Stomach (tissue), 9 donors: ENCODE measurements around the gene CDH22. TPM values are rescaled to one million over a fixed set of nuclear protein-coding genes. Genes with fewer than 3 reads are reported as not detected.
A peak's percentile ranks its signal among the peaks of the same experiment; 100 is the strongest.

ENCODE experiments used
- DNase-seq, 2 donors: peaks; one replicate each; pipeline versions ENCODE4 v3.0.0 to v3.0.0-alpha.2; 2013 to 2019
- H3K27ac ChIP-seq, 5 donors: fragments of 200-600 bp in 4 of 5; sonication (generic) in 4 of 5; one replicate each; pipeline ENCODE4 v1.5.1; 2013 to 2019; ENCODE audit warnings: mild to moderate bottlenecking in 1 of 5, moderate library complexity in 1 of 5
- H3K27me3 ChIP-seq, 3 donors: fragments of 200-600 bp; sonication (generic); one replicate each; pipeline ENCODE4 v1.5.1; 2017 to 2019; ENCODE audit warnings: mixed run types in 1 of 3
- H3K36me3 ChIP-seq, 4 donors: fragments of 200-600 bp; sonication (generic); 1 replicate in 3 of 4; 2 replicates in 1 of 4; pipeline ENCODE4 v1.5.1; 2016 to 2019
- H3K4me1 ChIP-seq, 4 donors: fragments of 200-600 bp; sonication (generic); one replicate each; pipeline ENCODE4 v1.5.1; 2016 to 2019
- H3K4me3 ChIP-seq, 4 donors: fragments of 200-600 bp; sonication (generic) in 3 of 4; one replicate each; pipeline ENCODE4 v1.5.1; 2016 to 2019; ENCODE audit warnings: mild to moderate bottlenecking in 1 of 4
- H3K9me3 ChIP-seq, 4 donors: fragments of 200-600 bp; sonication (generic); one replicate each; pipeline ENCODE4 v1.5.1; 2016 to 2019
- CTCF ChIP-seq, 7 experiments: fragments of 450-650 bp in 4 of 7; fragments of 200-600 bp in 3 of 7; sonication (generic) in 3 of 7; IDR thresholded peaks; one replicate each; pipeline ENCODE4 v1.5.1; 2016 to 2019; ENCODE audit warnings: antibody characterized with exemption in 7 of 7, control low read depth in 2 of 7, mild to moderate bottlenecking in 1 of 7
- EP300 ChIP-seq: sonication (generic); formaldehyde crosslinking; IDR thresholded peaks from one replicate; pipeline ENCODE4 v1.6.1; 2017; ENCODE audit warnings: antibody characterized with exemption
- POLR2A ChIP-seq, 4 donors: fragments of 450-650 bp; IDR thresholded peaks; one replicate each; pipeline ENCODE4 v1.6.1; 2016; ENCODE audit warnings: antibody characterized with exemption in 4 of 4, control low read depth in 2 of 4, mild to moderate bottlenecking in 1 of 4, moderate library complexity in 1 of 4
- POLR2AphosphoS5 ChIP-seq, 3 donors: sonication (generic); formaldehyde crosslinking; IDR thresholded peaks; one replicate each; pipeline ENCODE4 v1.6.1; 2016; ENCODE audit warnings: antibody characterized with exemption in 3 of 3
- WGBS, 5 donors: extraction: QIAGEN DNeasy Blood & Tissue Kit in 3 of 5; methylation state at CpG; one replicate each; pipeline versions ENCODE4 v1.1.5 to v1.1.7; 2013 to 2018; 5-methylcytosine and 5-hydroxymethylcytosine counted together
- intact Hi-C: fragments of 100-400 bp; cut with DNase I; formaldehyde crosslinking; loops from one replicate; pipeline ENCODE4 v1.15.1; 2023; ENCODE audit warnings: low total_unique reads
- polyA plus RNA-seq, 3 donors: library from polyadenylated mRNA; stranded (reverse); fragments of 200-250 nt; gene quantifications; one replicate each; pipeline ENCODE4 v1.2.3, GENCODE V29; 2013
- total RNA-seq, 5 donors: library from RNA; depleted of rRNA; stranded (reverse); fragments of >200 nt; gene quantifications; one replicate each; pipeline versions ENCODE4 v1.1.0 to v1.2.3, GENCODE V29; 2014 to 2016
- donor health status: healthy with polysubstance abuse.
- donor health status: Bipolar disorder and iron deficiency.
- donor health status: healthy.

CDH22 gene
- total and polyA plus RNA-seq, 8 donors: 0.18 to 0.60 (median 0.19) TPM; not detected in 5

GRCh38 chr20:46302106-46302505 lies 6.2 kb downstream of the CDH22 start:
- Histone ChIP-seq H3K9me3 (no peaks in the 10 kb centered on the region), H3K27me3 (peaks cover 4 to 97% (median 22%) of the 10 kb centered on the region in 3 donors), H3K4me1 (peaks cover 5 to 24% (median 19%) of the 10 kb centered on the region in 4 donors), H3K4me3 (no peak overlapping the region), H3K27ac (no peak overlapping the region), H3K36me3 (no peaks in the 10 kb centered on the region)
- WGBS, 5 donors: 82 to 95% (median 86%) methylated on average over 5 of the region's 5 CpGs
- no peak for DNase-seq
- intact Hi-C loops: no loop called here
- TF ChIP-seq CTCF (IDR thresholded peaks at IDR 0.05) (no peak), EP300 (no peak), POLR2AphosphoS5 (IDR thresholded peaks at IDR 0.05) (no peak), POLR2A (IDR thresholded peaks at IDR 0.05) (no peak)

- no peak for TF ChIP-seq POLR2A (IDR thresholded peaks at IDR 0.05)
- no peak for TF ChIP-seq CTCF (IDR thresholded peaks at IDR 0.05)
- TF ChIP-seq POLR2AphosphoS5 (IDR thresholded peaks at IDR 0.05): no peak
- no peak for TF ChIP-seq EP300
- 75 to 82% (median 79%) methylated on average over 12 of the region's 12 CpGs for WGBS, 5 donors
- DNase-seq: no peak
- H3K4me3 ChIP-seq: no peak overlapping the region
- no peaks in the 10 kb centered on the region for H3K9me3 ChIP-seq
- H3K36me3 ChIP-seq: no peaks in the 10 kb centered on the region
- no peak overlapping the region for H3K27ac ChIP-seq
- intact Hi-C loops: no loop called here
- peaks cover 0 to 9% (median 3%) of the 10 kb centered on the region in 4 donors for H3K4me1 ChIP-seq
- peaks cover 0 to 97% (median 21%) of the 10 kb centered on the region in 3 donors for H3K27me3 ChIP-seq
Measured at GRCh38 chr20:46300281-46300680, 8.0 kb downstream of the CDH22 start.

DNA sequence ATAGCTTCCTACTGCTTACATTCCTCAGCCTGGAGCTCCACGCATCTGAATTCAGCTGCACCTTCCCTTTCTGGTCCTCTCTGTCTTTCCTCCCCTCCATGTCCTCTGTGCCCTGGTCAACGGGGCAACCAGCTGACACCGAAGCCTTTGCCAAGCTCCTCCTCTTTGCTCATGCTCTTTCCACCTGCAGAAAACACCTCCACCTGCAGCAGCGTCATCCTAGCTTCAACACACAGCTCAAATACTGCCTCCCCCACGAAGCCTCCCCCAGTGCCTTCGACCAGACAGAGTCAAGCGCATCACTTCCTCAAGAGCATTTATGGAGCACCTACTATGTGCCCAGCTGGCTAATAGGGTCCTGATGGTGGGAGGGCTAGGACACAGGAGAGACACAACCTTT lies 9.2 kb downstream of the CDH22 start:
- peak in 1 of 2 donors; percentile 47 for DNase-seq
- TF ChIP-seq EP300: no peak
- TF ChIP-seq POLR2AphosphoS5 (IDR thresholded peaks at IDR 0.05): no peak
- no peak for TF ChIP-seq POLR2A (IDR thresholded peaks at IDR 0.05)
- TF ChIP-seq CTCF (IDR thresholded peaks at IDR 0.05): no peak
- Histone ChIP-seq H3K27ac (no peak overlapping the region), H3K4me3 (no peak overlapping the region), H3K36me3 (no peaks in the 10 kb centered on the region), H3K9me3 (no peaks in the 10 kb centered on the region), H3K4me1 (no peaks in the 10 kb centered on the region), H3K27me3 (peaks cover 0 to 97% (median 24%) of the 10 kb centered on the region in 3 donors)
- intact Hi-C loops: no loop called here
- WGBS, 5 donors: 38 to 49% (median 42%) methylated on average over 7 of the region's 7 CpGs

DNA sequence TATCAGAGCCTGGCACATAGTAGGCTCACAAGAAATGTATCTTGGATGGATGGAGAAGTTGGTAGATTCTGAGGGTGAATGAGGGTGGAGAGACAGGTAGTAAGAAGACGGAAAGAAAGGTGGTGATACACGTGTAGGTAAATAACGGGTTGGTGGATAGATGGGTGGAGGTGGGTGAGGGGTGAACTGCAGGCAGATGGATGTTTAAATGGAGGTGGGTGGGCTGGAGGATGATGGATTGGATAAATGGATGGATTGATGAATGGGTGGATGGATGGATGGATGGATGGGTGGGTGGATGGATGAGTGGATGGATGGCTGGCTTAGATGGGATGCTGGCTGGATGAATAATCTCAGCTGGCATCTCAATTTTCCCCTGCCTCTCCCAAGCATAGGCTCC lies 9.9 kb downstream of the CDH22 start:
- Histone ChIP-seq H3K36me3 (no peaks in the 10 kb centered on the region), H3K9me3 (no peaks in the 10 kb centered on the region), H3K27ac (no peak overlapping the region), H3K4me1 (no peaks in the 10 kb centered on the region), H3K4me3 (no peak overlapping the region), H3K27me3 (peaks cover 0 to 97% (median 30%) of the 10 kb centered on the region in 3 donors)
- TF ChIP-seq POLR2A (IDR thresholded peaks at IDR 0.05) (no peak), EP300 (no peak), CTCF (IDR thresholded peaks at IDR 0.05) (no peak), POLR2AphosphoS5 (IDR thresholded peaks at IDR 0.05) (no peak)
- 66 to 82% (median 76%) methylated on average over 3 of the region's 3 CpGs for WGBS, 5 donors
- intact Hi-C loops: no loop called here
- DNase-seq: no peak
